ENCODE measurements around the gene ABCD1. TPM values are rescaled to one million over a fixed set of nuclear protein-coding genes. Genes with fewer than 3 reads are reported as not detected.

The ABCD1 gene
- total and polyA plus RNA-seq, 8 donors = 2.4 to 22.3 (median 5.0) TPM

- Histone ChIP-seq H3K36me3 (peaks cover 0 to 56% (median 8%) of the 10 kb centered on the region in 4 donors), H3K4me3 (no peak overlapping the region), H3K9me3 (no peaks in the 10 kb centered on the region), H3K4me1 (peaks cover 0 to 14% (median 7%) of the 10 kb centered on the region in 4 donors), H3K27me3 (no peaks in the 10 kb centered on the region), H3K27ac (no peak overlapping the region)
- DNase-seq = no peak
- WGBS, 5 donors = 88 to 100% (median 92%) methylated on average over 1 to 18 of the region's 18 CpGs
- no peak for TF ChIP-seq CTCF (IDR thresholded peaks at IDR 0.05)
- no peak for TF ChIP-seq EP300 (IDR thresholded peaks at IDR 0.05)
- TF ChIP-seq POLR2A (IDR thresholded peaks at IDR 0.05) = no peak
- no peak for TF ChIP-seq POLR2AphosphoS5 (IDR thresholded peaks at IDR 0.05)
- intact Hi-C loops (cut with DNase I; ENCODE audit: low total_unique reads) = no loop called here
These were observed 46.2 kb downstream of the ABCD1 start for GRCh38 chrX:153770601-153771414.

- peaks cover 0 to 58% (median 8%) of the 10 kb centered on the region in 4 donors for H3K36me3 ChIP-seq
- no peaks in the 10 kb centered on the region for H3K27me3 ChIP-seq
- no peak overlapping the region for H3K27ac ChIP-seq
- DNase-seq = no peak
- intact Hi-C loops (cut with DNase I; ENCODE audit: low total_unique reads) = no loop called here
- H3K4me1 ChIP-seq = peaks cover 0 to 6% (median 1%) of the 10 kb centered on the region in 4 donors
- no peak overlapping the region for H3K4me3 ChIP-seq
- 84 to 95% (median 91%) methylated on average over 12 to 37 of the region's 37 CpGs for WGBS, 5 donors
- TF ChIP-seq EP300 (IDR thresholded peaks at IDR 0.05) (no peak), POLR2A (IDR thresholded peaks at IDR 0.05) (no peak), CTCF (IDR thresholded peaks at IDR 0.05) (no peak), POLR2AphosphoS5 (IDR thresholded peaks at IDR 0.05) (no peak)
- no peaks in the 10 kb centered on the region for H3K9me3 ChIP-seq
These were observed 47.0 kb downstream of the ABCD1 start for GRCh38 chrX:153771415-153772315.

DNA sequence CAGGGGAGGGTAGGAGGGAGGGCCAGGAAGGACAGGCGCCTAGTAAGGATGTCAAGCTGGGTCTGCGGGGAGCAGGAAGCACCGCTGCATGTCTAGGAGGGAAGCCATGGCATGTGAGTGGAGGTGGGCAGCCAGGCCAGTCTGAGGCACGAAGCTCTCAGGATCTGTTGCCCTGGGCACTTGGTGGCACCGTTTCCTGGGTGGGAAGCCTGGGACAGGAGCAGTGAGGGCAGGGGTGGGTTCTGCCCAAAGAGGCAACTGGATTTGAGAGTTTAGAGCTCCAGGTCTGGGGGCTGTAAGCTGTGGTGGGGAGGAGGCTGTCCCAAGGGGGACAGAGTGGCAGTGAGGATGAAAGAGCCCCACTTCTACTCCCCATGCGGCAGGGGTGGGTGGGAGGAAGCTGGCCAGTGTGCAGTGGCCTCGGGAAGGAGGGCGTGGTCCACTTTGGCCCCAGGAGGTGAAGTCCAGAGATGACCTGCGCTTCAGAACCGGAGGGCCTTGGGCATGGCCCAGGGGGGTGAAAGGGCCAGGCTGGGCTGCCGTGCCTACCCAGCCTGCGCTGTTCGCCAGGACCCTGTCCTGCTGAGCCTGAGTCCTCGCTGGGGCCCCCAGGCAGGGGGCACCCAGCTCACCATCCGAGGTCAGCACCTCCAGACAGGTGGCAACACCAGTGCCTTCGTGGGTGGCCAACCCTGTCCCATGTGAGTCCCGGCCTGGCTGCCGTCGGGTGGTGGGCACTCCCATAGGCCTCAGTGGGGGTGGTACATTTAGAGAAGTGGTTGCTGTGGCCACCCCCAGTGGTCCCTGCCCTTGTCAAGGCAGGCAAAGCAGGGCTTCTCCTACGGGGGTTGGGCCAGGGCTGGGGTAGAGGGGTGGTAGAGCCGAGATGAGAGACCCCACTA lies 47.9 kb downstream of the ABCD1 start:
- peaks cover 0 to 5% (median 0%) of the 10 kb centered on the region in 3 donors for H3K27me3 ChIP-seq
- H3K36me3 ChIP-seq = peaks cover 0 to 67% (median 10%) of the 10 kb centered on the region in 4 donors
- H3K27ac ChIP-seq = no peak overlapping the region
- H3K4me3 ChIP-seq = no peak overlapping the region
- intact Hi-C loops (cut with DNase I; ENCODE audit: low total_unique reads) = no loop called here
- no peaks in the 10 kb centered on the region for H3K9me3 ChIP-seq
- no peak for DNase-seq
- 76 to 87% (median 80%) methylated on average over 7 to 21 of the region's 21 CpGs for WGBS, 5 donors
- TF ChIP-seq POLR2A (IDR thresholded peaks at IDR 0.05) (no peak), EP300 (IDR thresholded peaks at IDR 0.05) (no peak), CTCF (IDR thresholded peaks at IDR 0.05) (no peak), POLR2AphosphoS5 (IDR thresholded peaks at IDR 0.05) (no peak)
- no peaks in the 10 kb centered on the region for H3K4me1 ChIP-seq
